ENCODE measurements around the gene IL4.
"Not testable (repeated sequence)": the region's sequence is repeated elsewhere in the genome, so short reads cannot be mapped to it uniquely, and the experiment has no call there.

The IL4 gene

DNA sequence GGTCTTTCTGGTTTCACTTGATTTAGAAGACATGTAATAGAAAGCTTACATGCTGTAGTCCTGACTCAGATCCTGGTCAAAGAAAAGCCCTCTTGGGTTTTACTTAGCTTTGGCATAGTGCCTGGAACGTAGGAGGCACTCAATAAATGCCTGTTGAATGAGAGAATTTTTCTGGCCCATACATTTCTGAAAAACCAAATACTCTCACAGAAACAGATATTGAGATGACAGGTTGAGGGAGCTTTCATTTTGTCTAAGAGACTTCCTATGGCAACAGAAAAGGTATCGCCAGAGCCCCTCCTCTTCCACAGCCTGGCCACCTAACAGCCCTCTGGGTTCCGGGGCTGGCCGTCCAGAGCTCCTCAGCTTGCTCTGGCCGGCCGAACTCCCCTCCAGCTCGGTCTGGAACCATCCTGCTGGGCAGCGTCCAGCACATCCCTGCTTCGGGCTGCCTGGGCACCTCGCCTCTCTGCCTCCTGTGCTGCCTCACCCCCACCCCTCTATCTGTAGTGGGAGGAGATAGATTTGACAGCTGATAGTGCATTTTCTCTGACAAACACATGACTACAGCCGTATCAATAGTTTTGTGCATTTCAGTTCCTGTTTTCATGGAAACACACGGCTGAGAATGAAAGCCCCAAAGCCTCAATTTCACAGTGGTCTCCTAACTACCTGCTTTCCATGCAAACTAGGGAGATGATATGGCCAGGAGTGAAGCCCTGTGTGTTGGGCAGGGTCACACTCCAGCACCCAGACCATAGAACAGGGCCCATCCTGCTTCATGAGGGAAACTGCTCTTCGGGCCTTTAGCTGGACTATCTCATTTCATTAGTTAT lies 1.1 kb downstream of the IL4 start:
- DNase-seq: no peak

DNA sequence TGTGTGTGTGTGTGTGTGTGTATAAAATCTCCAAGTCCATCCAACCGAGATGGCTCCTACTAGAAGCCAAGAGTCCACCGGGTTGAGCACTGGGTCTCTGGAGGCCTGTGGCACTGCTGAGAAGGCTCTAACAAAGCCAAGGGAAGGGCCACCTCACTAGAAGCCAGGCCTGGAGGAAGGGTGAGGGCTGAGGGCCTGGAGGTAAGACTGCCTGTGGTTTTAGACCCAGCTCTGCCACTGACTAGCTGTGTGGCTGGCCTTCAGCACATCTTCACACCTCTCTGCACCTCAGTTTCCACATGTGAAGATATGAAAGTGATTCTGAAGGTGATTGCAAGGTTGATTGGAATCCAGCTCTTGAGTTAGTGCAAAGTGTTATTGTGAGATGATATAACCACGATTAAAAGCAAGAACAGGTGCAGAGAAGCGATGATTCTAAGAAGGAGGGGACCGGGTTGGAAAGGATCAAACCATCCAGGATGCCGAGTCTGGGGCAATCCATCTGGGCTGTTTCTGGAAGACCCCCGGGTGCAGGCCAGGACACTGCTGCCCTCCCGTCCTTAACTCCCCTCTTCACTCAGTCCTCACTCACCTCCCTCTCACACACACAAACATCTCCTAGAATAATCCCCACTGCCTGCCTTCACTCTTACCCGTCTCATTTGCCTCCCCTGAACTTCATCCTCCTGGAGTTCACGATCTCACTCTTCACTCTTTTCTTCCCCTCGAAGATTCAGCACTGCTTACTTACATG lies 2.3 kb downstream of the IL4 start:
- DNase-seq: no peak

DNA sequence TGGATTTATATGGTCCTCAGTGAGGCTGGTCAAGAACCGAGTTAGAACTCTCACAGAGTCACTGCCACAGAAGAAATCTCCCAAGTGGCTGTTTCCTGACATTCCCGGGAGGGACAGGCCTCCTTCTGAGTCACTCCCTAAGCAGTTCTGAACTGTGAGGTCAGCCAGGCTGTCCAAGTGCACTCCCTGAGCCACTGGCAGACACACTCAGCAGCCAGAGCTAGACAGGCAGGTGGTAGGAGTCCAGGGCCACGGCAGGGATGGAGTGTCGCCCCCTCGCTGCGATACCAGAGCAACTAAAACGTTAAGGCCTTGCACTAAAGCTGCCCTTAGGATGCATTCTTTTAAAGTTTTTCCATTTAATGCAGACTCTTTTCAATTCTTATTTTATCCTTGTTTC lies 3.4 kb downstream of the IL4 start:
- no peak for DNase-seq

DNA sequence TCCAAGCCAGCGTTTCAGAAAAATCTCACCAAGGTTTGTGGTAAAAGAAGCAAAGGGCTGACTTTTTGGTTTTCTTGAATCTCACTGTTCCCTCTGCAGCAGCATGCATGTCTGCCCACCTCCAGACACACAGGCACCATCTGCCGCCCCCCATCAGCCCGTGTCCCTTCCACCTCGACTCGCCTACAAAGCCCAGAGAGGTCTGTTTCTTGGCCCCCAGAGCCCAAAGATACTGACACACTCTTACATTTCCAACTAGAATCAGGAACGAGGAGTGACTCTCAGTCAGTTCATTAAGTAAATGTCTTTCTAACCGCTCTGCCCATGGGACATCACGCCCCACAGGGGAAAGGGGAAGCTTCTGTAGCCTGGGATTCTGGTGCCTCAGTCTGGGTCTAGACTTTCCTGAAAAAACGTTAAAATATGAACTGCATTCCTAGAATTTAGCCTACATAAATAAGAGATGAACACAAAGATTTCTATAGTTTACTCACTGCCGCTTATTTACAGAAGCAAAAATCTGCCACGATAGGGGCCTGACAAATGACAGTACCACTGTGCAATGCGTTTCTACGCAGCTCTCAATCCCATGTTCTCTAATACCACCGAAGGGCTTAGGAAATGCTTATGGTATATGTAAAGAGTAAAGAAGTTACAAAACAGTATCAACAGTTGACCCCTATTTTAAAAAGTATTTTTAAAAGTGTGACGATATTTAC lies 4.1 kb downstream of the IL4 start:
- DNase-seq: no peak

DNA sequence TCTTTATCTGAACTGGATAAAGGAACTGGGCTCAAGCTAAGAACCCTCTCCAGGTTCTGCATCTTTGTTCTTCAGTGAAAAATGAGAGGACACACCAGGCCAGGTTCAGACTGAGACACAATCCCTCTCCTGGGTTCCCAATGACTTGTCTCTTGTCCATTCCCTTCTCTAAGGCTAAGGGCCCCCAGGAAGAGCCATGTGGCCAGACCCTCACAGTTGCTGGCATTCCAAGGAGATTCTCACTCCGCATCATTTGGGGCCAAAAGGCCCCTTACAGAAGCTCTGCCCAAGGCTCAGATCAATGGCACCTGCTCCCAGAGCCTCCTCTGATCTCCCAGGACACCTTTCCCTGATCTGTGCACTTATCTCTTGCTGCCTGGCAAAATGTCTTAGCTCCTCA lies 4.9 kb downstream of the IL4 start:
- no peak for DNase-seq

DNA sequence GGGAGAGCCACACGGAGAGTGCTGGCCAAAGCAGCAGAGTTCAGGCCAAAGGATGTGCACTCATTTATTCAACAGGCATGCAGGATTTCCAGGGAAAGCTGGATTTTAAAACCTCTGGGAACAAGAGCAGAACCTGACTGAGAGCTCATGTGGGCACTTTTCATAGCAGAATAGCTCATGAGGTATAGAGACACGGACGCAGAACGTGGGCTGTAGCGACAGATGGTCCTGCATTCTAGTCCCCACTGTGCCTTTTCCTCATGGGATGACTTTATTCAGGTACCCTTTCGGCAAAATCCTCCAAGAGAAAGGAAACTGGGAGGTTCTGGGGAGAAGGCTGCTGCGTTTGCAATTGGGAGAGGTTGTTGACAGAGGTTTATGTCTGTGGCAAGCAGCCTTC lies 5.4 kb downstream of the IL4 start:
- DNase-seq: no peak

DNA sequence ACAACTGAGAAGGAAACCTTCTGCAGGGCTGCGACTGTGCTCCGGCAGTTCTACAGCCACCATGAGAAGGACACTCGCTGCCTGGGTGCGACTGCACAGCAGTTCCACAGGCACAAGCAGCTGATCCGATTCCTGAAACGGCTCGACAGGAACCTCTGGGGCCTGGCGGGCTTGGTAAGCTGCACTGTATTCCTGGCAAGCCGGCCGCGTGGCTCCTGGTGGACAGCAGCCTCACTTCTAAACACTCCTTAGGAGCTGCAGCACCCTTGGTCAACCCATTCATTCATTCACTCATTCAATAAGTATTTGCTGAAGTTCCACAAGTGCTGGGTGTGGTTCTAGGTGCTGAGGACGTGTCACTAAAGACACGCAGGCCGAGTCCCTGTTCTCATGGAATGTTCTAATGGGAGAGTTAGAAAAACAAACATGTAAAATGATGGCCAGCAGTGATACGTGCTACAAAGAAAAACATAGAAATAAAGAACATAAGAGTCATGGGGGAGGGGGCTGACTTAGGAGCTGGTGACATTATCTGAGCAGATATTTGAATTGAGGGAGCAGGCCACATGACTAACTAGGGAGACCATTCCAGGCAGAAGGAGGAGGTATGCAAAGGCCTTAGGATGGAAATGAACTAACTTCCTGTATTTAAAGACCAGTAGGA lies 6.1 kb downstream of the IL4 start:
- no peak for DNase-seq

DNA sequence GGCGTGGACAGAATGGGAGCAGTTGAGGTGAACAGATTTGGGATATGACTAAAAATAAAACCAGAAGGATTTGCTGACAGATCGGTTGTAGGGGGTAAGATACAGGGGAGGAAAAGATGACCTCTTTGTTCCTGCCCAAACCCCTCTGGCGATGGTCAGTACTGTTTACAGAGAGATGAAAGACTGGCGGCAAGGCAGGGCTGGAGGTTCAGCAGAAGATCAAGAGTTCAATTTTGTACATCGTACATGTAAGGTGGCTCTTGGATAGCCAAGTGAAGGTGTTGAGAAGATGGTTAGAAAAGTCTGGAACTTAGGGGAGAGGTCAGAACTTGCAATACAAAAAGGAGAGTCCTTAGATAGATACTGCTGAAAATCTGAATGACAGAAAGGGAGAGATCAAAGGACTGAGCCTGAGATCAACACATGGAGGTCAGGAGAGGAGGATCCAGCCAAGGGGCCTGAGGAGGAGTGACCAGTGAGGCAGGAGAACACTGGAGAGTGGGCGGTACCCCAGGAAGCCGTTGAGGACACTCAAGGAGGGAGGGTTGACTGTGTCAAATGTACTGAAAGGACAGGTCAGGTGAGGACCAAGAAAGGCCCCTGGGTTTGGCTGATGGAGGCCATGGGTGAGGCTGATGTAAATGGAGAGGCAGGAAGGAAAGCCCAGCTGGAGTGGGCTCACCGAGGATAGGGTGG lies 7.1 kb downstream of the IL4 start:
- no peak for DNase-seq

DNA sequence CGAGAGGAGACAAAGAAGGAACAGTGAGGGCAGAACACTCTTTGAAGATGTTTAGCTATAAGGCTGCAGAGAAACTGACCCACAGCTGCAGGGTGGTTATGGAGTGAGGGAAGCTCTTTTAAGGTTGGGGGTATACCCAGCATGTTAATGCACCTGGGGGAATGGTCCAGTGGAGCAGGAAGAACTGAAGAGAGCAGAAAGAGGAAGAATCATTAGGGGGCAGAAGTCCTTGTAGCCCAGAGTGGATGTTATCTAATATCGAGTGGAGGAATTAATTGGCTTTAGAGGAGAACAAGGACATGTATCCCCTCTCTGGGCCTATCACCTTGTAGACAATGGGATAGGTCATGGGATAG lies 7.7 kb downstream of the IL4 start:
- no peak for DNase-seq

DNA sequence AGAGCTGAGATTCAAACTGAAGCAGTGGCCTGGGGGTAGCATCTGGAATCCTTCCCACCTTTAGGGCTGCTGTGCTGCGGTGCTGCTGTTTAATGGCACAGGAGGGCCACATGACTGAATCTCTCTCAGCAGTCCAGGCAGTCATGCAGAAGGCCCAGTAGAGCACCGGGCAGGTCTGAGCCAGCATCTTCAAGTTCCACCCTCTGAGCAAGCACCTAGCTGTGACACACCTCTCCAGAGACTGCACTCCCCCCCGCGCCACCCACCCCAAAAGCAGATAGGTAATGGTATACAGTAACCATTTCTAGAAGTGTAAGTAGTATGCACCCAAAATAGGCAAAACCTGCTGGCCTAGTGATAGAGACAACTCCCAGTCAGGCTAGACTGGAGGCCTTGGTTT lies 8.2 kb downstream of the IL4 start:
- DNase-seq: no peak

DNA sequence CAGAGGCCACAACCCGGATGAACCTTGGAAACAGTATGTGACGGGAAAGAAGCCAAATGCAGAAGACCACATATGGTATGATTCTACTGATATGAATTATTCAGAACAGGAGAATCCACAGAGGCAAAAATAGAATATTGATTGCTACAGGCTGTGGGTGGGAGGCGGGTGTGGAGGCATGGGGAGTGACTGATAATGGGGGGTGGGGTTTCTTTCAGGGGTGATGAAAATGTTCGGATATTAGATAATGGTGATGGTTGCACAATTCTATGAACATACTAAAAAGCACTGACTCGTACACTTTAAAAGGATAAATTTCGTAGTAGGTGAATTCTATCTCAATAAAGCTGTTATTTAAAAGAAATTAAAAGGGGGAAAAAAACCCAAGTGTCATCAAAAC lies 10.7 kb downstream of the IL4 start:
- DNase-seq: no peak

DNA sequence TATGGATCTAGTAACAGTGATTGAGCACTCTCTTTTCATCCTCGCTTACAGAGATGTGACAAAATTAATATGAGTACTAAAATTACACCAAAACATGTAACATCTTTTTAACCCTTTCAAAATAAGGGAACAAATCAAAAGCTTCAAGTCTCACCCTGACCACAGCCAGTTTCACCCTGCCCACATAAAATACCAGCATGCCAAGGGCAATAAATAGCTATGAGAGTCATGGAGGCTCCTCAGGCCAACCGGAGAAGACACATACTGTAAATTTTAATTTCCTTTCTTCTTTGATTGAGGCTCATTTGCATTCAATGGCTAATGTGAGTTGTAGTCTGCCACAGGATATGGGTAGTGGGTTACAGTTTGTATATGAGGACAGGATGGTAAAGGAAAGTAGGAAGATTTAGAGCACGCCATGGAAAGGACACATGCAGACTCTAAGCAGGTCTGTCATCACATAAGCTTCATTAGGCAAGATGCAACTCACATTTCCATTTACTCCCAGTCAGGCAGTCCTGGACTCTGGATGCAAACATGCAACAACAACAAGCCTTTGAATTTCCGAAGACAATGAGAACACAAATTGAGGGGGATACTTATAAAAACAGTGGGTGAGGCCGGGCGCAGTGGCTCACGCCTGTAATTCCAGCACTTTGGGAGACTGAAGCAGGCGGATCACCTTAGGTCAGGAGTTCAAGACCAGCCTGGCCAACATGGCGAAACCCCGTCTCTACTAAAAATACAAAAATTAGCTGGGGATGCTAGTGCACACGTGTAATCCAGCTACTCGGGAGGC lies 11.3 kb downstream of the IL4 start:
- DNase-seq: no peak

DNA sequence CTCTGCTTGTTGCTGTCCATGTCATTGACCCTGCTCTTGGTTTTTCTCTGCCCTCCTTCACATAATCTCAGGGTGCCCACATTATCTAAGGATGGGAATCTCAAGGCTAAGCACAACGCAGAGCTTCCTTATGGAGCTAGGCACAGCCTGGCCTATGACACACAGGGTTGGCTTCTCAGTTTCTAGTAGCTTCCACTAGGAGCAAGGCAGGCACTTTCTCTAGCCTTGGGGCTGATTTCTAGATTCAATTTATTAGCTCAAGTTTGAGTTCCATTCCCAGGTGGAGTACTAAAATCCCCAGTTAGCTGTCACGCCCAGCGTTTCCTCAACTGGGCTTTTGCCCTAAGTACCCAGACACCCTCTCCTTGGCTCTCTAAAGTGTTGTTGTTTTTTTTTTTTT lies 12.4 kb downstream of the IL4 start:
- DNase-seq: no peak

DNA sequence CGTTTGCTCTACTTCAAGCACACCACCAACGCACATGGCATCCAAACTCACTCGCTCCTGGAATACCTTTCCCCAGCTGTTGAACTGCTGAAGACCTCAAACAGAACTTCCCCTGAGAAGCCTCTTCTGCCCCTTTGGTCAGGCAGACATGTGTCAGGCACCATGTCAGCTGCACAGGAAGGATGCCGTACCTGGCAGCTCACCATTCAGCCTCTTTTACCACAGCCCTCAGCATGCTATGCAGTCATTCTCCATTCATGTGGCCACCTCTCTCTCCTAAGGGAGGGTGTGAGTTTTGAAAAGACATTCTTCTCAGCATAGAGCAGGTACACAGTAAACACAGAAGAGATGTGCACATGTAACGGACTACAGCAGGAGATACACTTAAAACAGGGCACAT lies 14.2 kb downstream of the IL4 start:
- DNase-seq: peak in 1 of 4 experiments; percentile 3

DNA sequence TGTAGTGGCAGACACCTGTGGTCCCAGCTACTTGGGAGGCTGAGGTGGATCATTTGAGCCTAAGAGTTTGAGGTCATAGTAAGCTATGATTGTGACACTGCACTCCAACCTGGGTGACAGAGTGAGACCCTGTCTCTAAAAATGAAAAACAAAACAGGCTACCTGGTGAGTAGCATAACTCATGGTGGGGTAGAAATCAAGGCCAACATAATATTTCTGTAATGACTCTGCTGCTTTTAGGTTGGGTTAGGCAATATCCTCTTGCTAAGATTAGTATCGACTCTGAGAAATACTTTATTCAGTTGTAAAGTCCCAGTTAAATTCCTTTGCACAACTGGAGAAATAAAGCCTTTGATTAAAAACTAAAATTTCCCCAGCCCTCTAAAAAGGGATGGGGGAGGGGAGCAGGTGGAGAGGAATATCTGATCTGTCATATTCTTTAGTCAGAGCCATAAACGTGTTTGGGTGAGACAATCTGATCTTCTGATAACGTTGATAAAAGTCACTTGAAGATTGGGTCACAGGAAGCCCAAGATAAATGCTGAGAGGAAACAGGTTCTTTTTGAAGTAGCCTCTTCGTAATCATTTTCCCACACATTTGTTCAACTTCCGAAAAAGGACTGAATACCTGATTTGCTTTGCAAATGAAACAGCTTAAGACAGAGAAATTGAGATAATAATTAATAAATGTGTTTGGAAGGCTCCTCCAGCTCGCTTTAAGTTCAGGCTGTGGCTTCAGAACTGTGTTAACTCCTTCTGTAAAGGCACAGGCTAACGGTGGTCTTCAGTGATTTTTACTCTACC lies 14.9 kb downstream of the IL4 start:
- no peak for DNase-seq

DNA sequence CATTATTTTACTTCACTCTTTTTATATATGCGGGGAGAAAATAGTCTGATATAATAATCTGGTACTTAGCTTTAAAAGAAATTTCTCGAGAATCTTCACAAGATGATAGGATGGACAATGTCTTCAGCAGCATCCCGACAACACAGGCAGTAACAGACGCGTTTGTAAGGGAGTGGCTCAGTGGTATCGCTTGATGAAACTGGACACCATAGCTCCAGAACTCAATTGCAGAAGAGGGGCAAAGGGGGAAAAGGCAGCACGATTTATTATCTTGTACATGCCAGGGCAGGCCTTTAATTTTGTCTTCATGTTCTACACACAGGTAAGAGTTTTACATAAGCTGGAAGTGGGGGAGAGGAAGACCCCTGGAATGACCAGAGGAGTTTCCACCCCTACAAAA lies 15.7 kb downstream of the IL4 start:
- DNase-seq: no peak

DNA sequence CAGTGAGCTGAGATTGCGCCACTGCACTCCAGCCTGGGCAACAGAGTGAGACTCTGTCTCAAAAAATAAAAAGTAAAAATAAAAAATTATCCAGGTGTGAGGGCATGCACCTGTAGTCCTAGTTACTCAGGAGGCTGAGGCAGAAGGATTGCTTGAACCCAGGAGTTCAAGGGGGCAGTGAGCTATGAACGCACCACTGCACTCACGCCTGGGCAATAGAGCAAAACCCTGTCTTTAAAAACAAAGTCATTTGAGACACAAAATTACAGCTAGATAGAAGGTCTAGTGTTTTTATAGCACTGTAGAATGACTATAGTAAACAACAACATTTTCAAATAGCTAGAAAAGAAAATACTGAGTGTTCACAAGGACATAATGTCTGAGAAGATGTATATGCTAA lies 16.4 kb downstream of the IL4 start:
- no peak for DNase-seq

DNA sequence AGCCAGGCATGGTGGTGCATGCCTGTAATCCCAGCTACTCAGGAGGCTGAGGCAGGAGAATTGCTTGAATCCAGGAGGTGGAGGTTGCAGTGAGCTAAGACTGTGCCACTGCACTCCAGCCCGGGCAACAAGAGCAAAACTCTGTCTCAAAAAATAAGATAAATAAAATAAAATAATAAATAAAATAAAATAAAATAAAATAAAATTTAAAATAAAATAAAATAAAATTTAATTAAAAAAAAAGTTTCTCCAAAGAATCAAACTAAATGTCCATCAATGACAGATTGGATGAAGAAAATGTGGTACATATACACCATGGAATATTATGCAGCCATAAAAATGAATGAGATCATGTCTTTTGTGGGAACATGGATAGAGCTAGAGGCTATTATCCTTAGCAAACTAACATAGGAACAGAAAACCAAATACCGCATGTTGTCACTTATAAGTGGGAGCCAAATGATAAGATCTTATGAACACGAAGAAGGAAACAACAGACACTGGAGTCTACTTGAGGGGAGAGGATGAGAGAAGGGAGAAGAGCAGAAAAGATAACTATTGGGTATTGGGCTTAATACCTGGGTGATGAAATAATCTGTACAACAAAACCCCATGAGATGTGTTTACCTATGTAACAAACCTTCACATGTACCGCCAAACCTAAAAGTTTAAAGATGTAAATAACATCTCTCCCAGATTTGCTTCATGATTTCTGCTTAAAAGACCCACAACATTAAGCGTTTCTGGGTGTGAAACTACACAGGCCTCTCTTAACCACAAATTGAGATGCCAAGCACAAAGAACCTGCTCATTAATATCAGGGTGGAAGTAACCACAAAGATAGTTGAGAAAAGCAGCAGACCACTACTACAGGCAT lies 18.2 kb downstream of the IL4 start:
- not testable (repeated sequence) for DNase-seq

DNA sequence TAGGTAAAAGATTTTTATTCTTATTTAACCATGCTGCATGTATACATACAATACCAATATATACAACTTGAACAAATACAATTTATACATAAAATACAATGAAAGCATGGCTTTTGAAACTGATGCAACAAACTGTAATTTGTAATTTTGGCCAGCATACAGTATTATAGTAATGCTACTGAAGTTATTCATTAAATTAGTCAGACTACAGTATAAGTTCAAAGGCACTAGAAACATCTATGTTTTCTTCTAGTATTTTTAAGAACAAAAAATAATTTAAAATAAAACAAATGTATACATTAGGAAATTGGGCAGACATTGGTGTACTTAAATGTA lies 18.8 kb downstream of the IL4 start:
- no peak for DNase-seq

DNA sequence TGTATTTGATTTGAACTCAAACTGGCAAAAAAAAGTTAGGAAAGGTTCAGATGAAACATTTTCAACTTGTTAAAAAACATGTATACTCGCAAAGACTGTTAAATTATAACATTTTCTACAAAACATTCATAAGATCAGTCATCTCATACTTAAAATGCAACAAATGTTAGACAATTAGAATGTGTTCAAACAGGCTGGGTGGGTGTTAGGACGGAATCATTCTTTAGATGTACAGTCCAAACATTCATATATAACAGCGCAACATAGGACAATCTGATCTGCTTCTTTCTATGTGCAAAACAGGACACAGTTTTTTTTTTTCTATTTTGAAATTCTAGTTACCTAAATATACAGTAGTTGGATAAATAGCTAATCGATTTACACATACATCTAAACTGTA lies 22.2 kb downstream of the IL4 start:
- DNase-seq: no peak

All from activated naive CD4-positive, alpha-beta T cell (primary cell).